Panc1 (cell line): ENCODE results near the gene CAPN10.

ENCODE experiments used
- CTCF ChIP-seq: fragments of 450-650 bp; IDR thresholded peaks from 2 replicates; pipeline ENCODE4 v1.5.1; 2017; ENCODE audit warnings: mild to moderate bottlenecking
- POLR2AphosphoS5 ChIP-seq: IDR thresholded peaks from 2 replicates; pipeline ENCODE4 v1.6.1; 2012; ENCODE audit warnings: mild to moderate bottlenecking, low read depth, low read length, moderate library complexity
- REST ChIP-seq, 2 experiments: IDR thresholded peaks; 2 replicates each; pipeline ENCODE4 v1.6.1; 2011 to 2012; ENCODE audit warnings: low read depth in 2 of 2, control low read depth in 1 of 2, low read length in 1 of 2, mild to moderate bottlenecking in 1 of 2, moderate library complexity in 1 of 2; ENCODE audit not compliant: insufficient read depth in 1 of 2
- SIN3A ChIP-seq: IDR thresholded peaks from 2 replicates; pipeline ENCODE4 v1.6.1; 2012; ENCODE audit warnings: low read depth, mild to moderate bottlenecking, low read length, moderate library complexity, borderline replicate concordance; ENCODE audit not compliant: insufficient read depth
- TCF7L2 ChIP-seq: IDR thresholded peaks from 2 replicates; pipeline ENCODE4 v1.6.1; 2011; ENCODE audit warnings: mild to moderate bottlenecking, low read depth, low read length, inconsistent platforms

GRCh38 chr2:240603846-240604245 lies 17.3 kb downstream of the CAPN10 start:
- TF ChIP-seq REST (IDR thresholded peaks at IDR 0.05; ENCODE audit: insufficient read depth in 1 of 2, low read depth in 2 of 2, low read length in 1 of 2), result no peak
- no peak for TF ChIP-seq CTCF
- TF ChIP-seq POLR2AphosphoS5, result no peak
- TF ChIP-seq SIN3A, result no peak
- TF ChIP-seq TCF7L2, result no peak
